Measurements from ENCODE around the gene FOSL1. TPM values are rescaled to one million over a fixed set of nuclear protein-coding genes. Genes with fewer than 3 reads are reported as not detected.
"Not testable (repeated sequence)": the region's sequence is repeated elsewhere in the genome, so short reads cannot be mapped to it uniquely, and the experiment has no call there.

FOSL1 gene
- total RNA-seq, 4 donors from 2014 or later = 0.36 to 9.3 (median 5.2) TPM

GRCh38 chr11:65895482-65895981 is 4.7 kb downstream of the FOSL1 start:
- TF ChIP-seq POLR2A (IDR thresholded peaks at IDR 0.05) (no peak), CTCF (IDR thresholded peaks at IDR 0.05 in 4 of 5, conservative IDR thresholded peaks at IDR 0.05 in 1 of 5) (no peak)
- Histone ChIP-seq H3K9me3 (no peaks in the 10 kb centered on the region), H3K4me3 (no peak overlapping the region), H3K4me1 (peaks cover 21 to 35% of the 10 kb centered on the region in 2 donors), H3K27me3 (peaks cover 12 to 21% (median 16%) of the 10 kb centered on the region in 3 donors), H3K36me3 (no peaks in the 10 kb centered on the region), H3K27ac (no peak overlapping the region)
- in situ Hi-C loops (cut with MboI; ENCODE audit: low sequenced_read_pairs in 4 of 4) (no loop called here), intact Hi-C loops (cut with DNase I; ENCODE audit: low total_unique reads) (no loop called here)
- DNase-seq (no peak), ATAC-seq (no peak)

GRCh38 chr11:65894034-65894591 is 6.1 kb downstream of the FOSL1 start:
- no peak for ATAC-seq
- in situ Hi-C loops (cut with MboI; ENCODE audit: low sequenced_read_pairs in 4 of 4) = no loop called here

GRCh38 chr11:65892661-65893317 is 7.4 kb downstream of the FOSL1 start:
- in situ Hi-C loops (cut with MboI; ENCODE audit: low sequenced_read_pairs in 4 of 4) = no loop called here
- Histone ChIP-seq H3K27me3 (no peaks in the 10 kb centered on the region), H3K36me3 (no peaks in the 10 kb centered on the region), H3K27ac (peak overlapping the region; percentile 93 to 98 (median 96)), H3K4me1 (peaks cover 34 to 45% of the 10 kb centered on the region in 2 donors), H3K9me3 (no peaks in the 10 kb centered on the region), H3K4me3 (peak overlapping the region in 2 of 4 donors; percentile 73 to 81)
- ATAC-seq (no peak), DNase-seq (no peak)
- intact Hi-C loops (cut with DNase I; ENCODE audit: low total_unique reads) = no loop called here
- TF ChIP-seq CTCF (IDR thresholded peaks at IDR 0.05 in 4 of 5, conservative IDR thresholded peaks at IDR 0.05 in 1 of 5) (no peak), POLR2A (IDR thresholded peaks at IDR 0.05) (no peak)

More at GRCh38 chr11:65894034-65894591, 6.1 kb downstream of the FOSL1 start:
- no peak for DNase-seq
- Histone ChIP-seq H3K27me3 (peaks cover 4 to 9% (median 8%) of the 10 kb centered on the region in 3 donors), H3K9me3 (no peaks in the 10 kb centered on the region), H3K4me3 (peak overlapping the region in 2 of 4 donors; percentile 31 to 34), H3K36me3 (no peaks in the 10 kb centered on the region), H3K27ac (peak overlapping the region; percentile 93 to 98 (median 96)), H3K4me1 (peaks cover 31 to 38% of the 10 kb centered on the region in 2 donors)
- intact Hi-C loops (cut with DNase I; ENCODE audit: low total_unique reads) = no loop called here
- TF ChIP-seq POLR2A (IDR thresholded peaks at IDR 0.05) (no peak), CTCF (IDR thresholded peaks at IDR 0.05 in 4 of 5, conservative IDR thresholded peaks at IDR 0.05 in 1 of 5) (no peak)

- intact Hi-C loops (cut with DNase I; ENCODE audit: low total_unique reads); H3K9me3 ChIP-seq; DNase-seq; H3K36me3 ChIP-seq; in situ Hi-C loops (cut with MboI; ENCODE audit: low sequenced_read_pairs in 4 of 4); ATAC-seq; H3K27me3 ChIP-seq: not testable (repeated sequence)
- Histone ChIP-seq H3K4me1 (peaks cover 40 to 51% of the 10 kb centered on the region in 2 donors), H3K27ac (peak overlapping the region; percentile 93 to 98 (median 96)), H3K4me3 (peak overlapping the region; percentile 67 to 81 (median 76))
Measured at GRCh38 chr11:65892137-65892540, 8.0 kb downstream of the FOSL1 start.
